Endothelial cell of umbilical vein (primary cell): Measurements from ENCODE around the gene GPD1L. TPM values are rescaled to one million over a fixed set of nuclear protein-coding genes. Genes with fewer than 3 reads are reported as not detected.

ENCODE experiments used
- BruUV-seq: library from RNA; stranded (reverse); fragments of 400-500 nt; replicated peaks from 2 replicates; lab custom pipeline; 2021; lab: Mats Ljungman, UMichigan
- CTCF ChIA-PET: fragments of 300-600, 350-600 bp; sonication (Branson Sonifier 250); formaldehyde crosslinking; loops from one replicate; lab custom pipeline; 2021; ENCODE audit warnings: antibody characterized with exemption, inconsistent platforms; lab: Charles Lee
- POLR2A ChIA-PET: fragments of 300-600, 350-600 bp; sonication (Branson Sonifier 250); formaldehyde crosslinking; loops from one replicate; lab custom pipeline; 2021; ENCODE audit warnings: antibody characterized with exemption, inconsistent platforms; lab: Charles Lee
- DNase-seq: peaks from one replicate; pipeline ENCODE4 v3.0.0-alpha.2; 2011; ENCODE audit warnings: low read depth, low spot score
- FAIRE-seq: peaks from 2 replicates; lab custom pipeline; 2011; peaks lifted over from hg19 to GRCh38; lab: Jason Lieb, UNC
- H2AFZ ChIP-seq: 2 replicates; pipeline ENCODE4 v1.6.0; 2012; ENCODE audit warnings: low read depth, low read length, control low read depth, inconsistent platforms
- H3K27ac ChIP-seq: 2 replicates; pipeline ENCODE4 v1.5.1; 2011; ENCODE audit warnings: low read depth, mild to moderate bottlenecking, control low read depth, low read length, moderate library complexity; ENCODE audit not compliant: insufficient read depth
- H3K27me3 ChIP-seq, 2 experiments: 2 replicates each; pipeline versions ENCODE4 v1.6.0 to v1.6.1; 2011; ENCODE audit warnings: low read length in 2 of 2, mixed read lengths in 1 of 2; ENCODE audit not compliant: control insufficient read depth in 2 of 2, insufficient read depth in 2 of 2
- H3K36me3 ChIP-seq, 2 experiments: 2 replicates in 1 of 2; 3 replicates in 1 of 2; pipeline ENCODE4 v1.5.1; 2011; ENCODE audit warnings: low read length in 2 of 2, mild to moderate bottlenecking in 1 of 2, moderate library complexity in 1 of 2; ENCODE audit not compliant: control insufficient read depth in 2 of 2, insufficient read depth in 2 of 2; ENCODE audit errors: extremely low read depth in 1 of 2
- H3K4me1 ChIP-seq: 3 replicates; pipeline ENCODE4 v1.5.1; 2011; ENCODE audit warnings: mild to moderate bottlenecking, low read length; ENCODE audit not compliant: control insufficient read depth, insufficient read depth; ENCODE audit errors: extremely low read depth
- H3K4me2 ChIP-seq: 2 replicates; pipeline ENCODE4 v1.6.1; 2011; ENCODE audit warnings: low read length, control low read depth, mixed read lengths; ENCODE audit not compliant: insufficient read depth
- H3K4me3 ChIP-seq, 3 experiments: fragments of 200-600 bp in 1 of 3; sonication (generic), shearing (Covaris generic) in 1 of 3; replicated peaks in 1 of 3; 2 replicates each; pipeline ENCODE4 v1.5.1; 2011 to 2016; ENCODE audit warnings: control low read depth in 3 of 3, low read length in 3 of 3, mild to moderate bottlenecking in 2 of 3, inconsistent platforms in 1 of 3, low read depth in 1 of 3, moderate library complexity in 1 of 3; ENCODE audit not compliant: insufficient read depth in 1 of 3
- H3K79me2 ChIP-seq: 2 replicates; pipeline ENCODE4 v1.6.0; 2012; ENCODE audit warnings: low read length, inconsistent platforms; ENCODE audit not compliant: control insufficient read depth, insufficient read depth
- H3K9ac ChIP-seq: replicated peaks from 2 replicates; pipeline ENCODE3; 2011; ENCODE audit warnings: low read length, control low read depth; ENCODE audit not compliant: insufficient read depth; ENCODE audit errors: extremely low read depth
- H3K9me1 ChIP-seq: replicated peaks from 3 replicates; pipeline ENCODE4 v1.6.0; 2011; ENCODE audit warnings: mild to moderate bottlenecking, low read length; ENCODE audit not compliant: control insufficient read depth, insufficient read depth; ENCODE audit errors: extremely low read depth
- H3K9me3 ChIP-seq: replicated peaks from 2 replicates; pipeline ENCODE4 v1.5.1; 2012; ENCODE audit warnings: low read length, inconsistent platforms; ENCODE audit not compliant: control insufficient read depth, insufficient read depth
- H4K20me1 ChIP-seq: replicated peaks from 2 replicates; pipeline ENCODE3; 2011; ENCODE audit warnings: mild to moderate bottlenecking, low read length; ENCODE audit not compliant: control insufficient read depth, insufficient read depth; ENCODE audit errors: extremely low read depth
- CTCF ChIP-seq, 2 donors: IDR thresholded peaks; 1 replicate in 1 of 2; 2 replicates in 1 of 2; pipeline ENCODE4 v1.5.1; 2011; ENCODE audit warnings: low read length in 2 of 2, mild to moderate bottlenecking in 2 of 2, moderate library complexity in 2 of 2, control low read depth in 1 of 2, inconsistent platforms in 1 of 2, low read depth in 1 of 2; ENCODE audit not compliant: insufficient read depth in 1 of 2; ENCODE audit errors: extremely low read depth in 1 of 2
- EZH2 ChIP-seq: IDR thresholded peaks from 2 replicates; pipeline ENCODE4 v1.6.1; 2012; ENCODE audit warnings: borderline replicate concordance, low read depth, mild to moderate bottlenecking, moderate library complexity, low read length, inconsistent platforms; ENCODE audit not compliant: severe bottlenecking
- FOS ChIP-seq: IDR thresholded peaks from 2 replicates; pipeline ENCODE4 v1.6.1; 2011; ENCODE audit warnings: mild to moderate bottlenecking, low read length, moderate library complexity, borderline replicate concordance; ENCODE audit not compliant: insufficient read depth
- GATA2 ChIP-seq: IDR thresholded peaks from 2 replicates; pipeline ENCODE4 v1.7.0; 2011; ENCODE audit warnings: low read depth, mild to moderate bottlenecking, moderate library complexity, mixed read lengths, low read length; ENCODE audit not compliant: insufficient read length, insufficient read depth
- JUN ChIP-seq: IDR thresholded peaks from 2 replicates; pipeline ENCODE4 v1.6.1; 2011; ENCODE audit warnings: borderline replicate concordance, low read depth; ENCODE audit not compliant: insufficient read length, insufficient read depth
- MAX ChIP-seq: IDR thresholded peaks from 2 replicates; pipeline ENCODE4 v1.6.1; 2011; ENCODE audit not compliant: insufficient read depth, insufficient read length
- MYC ChIP-seq: IDR thresholded peaks from one replicate; pipeline ENCODE4 v1.6.1; 2011; ENCODE audit warnings: mild to moderate bottlenecking, low read depth, low read length
- POLR2A ChIP-seq: IDR thresholded peaks from 2 replicates; pipeline ENCODE4 v1.6.1; 2012; ENCODE audit warnings: low read depth, mild to moderate bottlenecking, control low read depth, low read length
- POLR2AphosphoS5 ChIP-seq: IDR thresholded peaks from 2 replicates; pipeline ENCODE4 v1.6.1; 2012; ENCODE audit warnings: low read depth, mild to moderate bottlenecking, control low read depth, low read length, moderate library complexity; ENCODE audit not compliant: insufficient read depth
- dilution Hi-C: fragments of 300-500 bp; cut with MboI; formaldehyde crosslinking; loops from one replicate; pipeline ENCODE4 v1.15.0; 2019; ENCODE audit warnings: low sequenced_read_pairs; ENCODE audit not compliant: extremely low pct_ligation_motif_present
- intact Hi-C: fragments of 100-400 bp; cut with micrococcal nuclease; formaldehyde crosslinking; loops from one replicate; pipeline ENCODE4 v1.10.0; 2022
- polyA plus RNA-seq, 4 experiments: library from polyadenylated mRNA; depleted of rRNA in 3 of 4; stranded (reverse) in 3 of 4; unstranded in 1 of 4; fragments of >200 nt; gene quantifications; 2 replicates each; pipeline versions ENCODE4 v1.2.1 to v1.2.3, GENCODE V29; 2011 to 2012; ENCODE audit warnings: missing spikeins in 1 of 4
- total RNA-seq: library from RNA; stranded (reverse); gene quantifications from 2 replicates; pipeline ENCODE4 v1.2.3, GENCODE V29; 2021

GPD1L gene
- total and polyA plus RNA-seq, 2 donors (not counting 3 experiments of a cell fraction or from before 2014, with no cell fraction given): 5.1 to 12.9 TPM

GRCh38 chr3:32083702-32084270 lies 22.6 kb upstream of the GPD1L start:
- Histone ChIP-seq H3K9ac (no peak overlapping the region), H4K20me1 (no peaks in the 10 kb centered on the region), H3K27ac (no peak overlapping the region), H3K9me3 (no peaks in the 10 kb centered on the region), H3K27me3 (peaks cover 3 to 7% of the 10 kb centered on the region in 2 experiments), H3K79me2 (no peaks in the 10 kb centered on the region), H3K4me2 (no peak overlapping the region), H2AFZ (no peak overlapping the region), H3K36me3 (no peaks in the 10 kb centered on the region), H3K4me3 (no peak overlapping the region), H3K4me1 (no peaks in the 10 kb centered on the region), H3K9me1 (no peaks in the 10 kb centered on the region)
- CTCF ChIA-PET: no interaction called here
- dilution Hi-C loops: no loop called here
- FAIRE-seq (no peak), DNase-seq (no peak)
- POLR2A ChIA-PET: no interaction called here
- BruUV-seq: no TSS peak
- TF ChIP-seq JUN: no peak
- intact Hi-C loops: no loop called here

- no peaks in the 10 kb centered on the region for H3K9me3 ChIP-seq
- FAIRE-seq (no peak), DNase-seq (no peak)
- no peak overlapping the region for H2AFZ ChIP-seq
- ChIA-PET POLR2A (no interaction called here), CTCF (no interaction called here)
- BruUV-seq: no TSS peak
- H3K79me2 ChIP-seq: no peaks in the 10 kb centered on the region
- H3K9me1 ChIP-seq: no peaks in the 10 kb centered on the region
- TF ChIP-seq GATA2: no peak
- TF ChIP-seq EZH2: no peak
- no peak for TF ChIP-seq POLR2AphosphoS5
- no peak for TF ChIP-seq CTCF (IDR thresholded peaks at IDR 0.05; ENCODE audit: extremely low read depth in 1 of 2, insufficient read depth in 1 of 2, low read depth in 1 of 2, low read length in 2 of 2)
- no peak for TF ChIP-seq FOS
- no peak for TF ChIP-seq POLR2A
- TF ChIP-seq MAX: no peak
- TF ChIP-seq JUN: no peak
- TF ChIP-seq MYC: no peak
- no peaks in the 10 kb centered on the region for H4K20me1 ChIP-seq
- no peaks in the 10 kb centered on the region for H3K36me3 ChIP-seq
- H3K27ac ChIP-seq: no peak overlapping the region
- no peaks in the 10 kb centered on the region for H3K4me1 ChIP-seq
- peaks cover 3 to 12% of the 10 kb centered on the region in 2 experiments for H3K27me3 ChIP-seq
- no peak overlapping the region for H3K4me3 ChIP-seq
- intact Hi-C loops (no loop called here), dilution Hi-C loops (no loop called here)
- H3K9ac ChIP-seq: no peak overlapping the region
- no peak overlapping the region for H3K4me2 ChIP-seq
These were observed 21.6 kb upstream of the GPD1L start for GRCh38 chr3:32084870-32085269.
